ENCODE data around the gene KPNB1. TPM values are rescaled to one million over a fixed set of nuclear protein-coding genes. Genes with fewer than 3 reads are reported as not detected.
A peak's percentile ranks its signal among the peaks of the same experiment; 100 is the strongest.

Gene KPNB1
- total RNA-seq, 6 donors from 2014 or later: 162 to 223 (median 175) TPM

GRCh38 chr17:47692137-47692894 lies 42.6 kb downstream of the KPNB1 start:
- H3K36me3 ChIP-seq: peaks cover 0 to 4% (median 0%) of the 10 kb centered on the region in 4 donors
- H3K4me1 ChIP-seq: peaks cover 20 to 45% (median 27%) of the 10 kb centered on the region in 4 donors
- TF ChIP-seq POLR2AphosphoS5 (IDR thresholded peaks at IDR 0.05) (no peak), EP300 (IDR thresholded peaks at IDR 0.05) (no peak), CTCF (IDR thresholded peaks at IDR 0.05) (no peak), POLR2A (IDR thresholded peaks at IDR 0.05) (no peak)
- no peak for DNase-seq
- no peaks in the 10 kb centered on the region for H3K9me3 ChIP-seq
- H3K4me3 ChIP-seq: no peak overlapping the region
- H3K27ac ChIP-seq: peak overlapping the region in 1 of 4 donors; percentile 12
- no peaks in the 10 kb centered on the region for H3K27me3 ChIP-seq
- WGBS, 2 donors: 45 to 61% methylated on average over 2 of the region's 2 CpGs
- no peak for ATAC-seq (ENCODE audit: low FRiP score in 2 of 2)

- Histone ChIP-seq H3K27me3 (no peaks in the 10 kb centered on the region), H3K27ac (peak overlapping the region; percentile 81 to 95 (median 93)), H3K4me1 (peaks cover 20 to 46% (median 27%) of the 10 kb centered on the region in 4 donors), H3K36me3 (peaks cover 0 to 5% (median 0%) of the 10 kb centered on the region in 4 donors), H3K9me3 (no peaks in the 10 kb centered on the region), H3K4me3 (peak overlapping the region; percentile 52 to 99 (median 94))
- 13 to 18% methylated on average over 9 to 10 of the region's 10 CpGs for WGBS, 2 donors
- TF ChIP-seq EP300 (IDR thresholded peaks at IDR 0.05): no peak
- TF ChIP-seq CTCF (IDR thresholded peaks at IDR 0.05): no peak
- no peak for TF ChIP-seq POLR2AphosphoS5 (IDR thresholded peaks at IDR 0.05)
- TF ChIP-seq POLR2A (IDR thresholded peaks at IDR 0.05): no peak
- DNase-seq (no peak), ATAC-seq (ENCODE audit: low FRiP score in 2 of 2) (no peak)
Measured at GRCh38 chr17:47692895-47693730, 43.4 kb downstream of the KPNB1 start.

GRCh38 chr17:47693731-47694580 lies 44.2 kb downstream of the KPNB1 start, which contains the start of gene TBKBP1:
Gene TBKBP1 (plus strand): TSS chr17:47694161. CDS start chr17:47696113, 1,952 bp downstream.
- TF ChIP-seq EP300 (IDR thresholded peaks at IDR 0.05): no peak
- no peak for TF ChIP-seq CTCF (IDR thresholded peaks at IDR 0.05)
- TF ChIP-seq POLR2AphosphoS5 (IDR thresholded peaks at IDR 0.05): no peak
- no peak for TF ChIP-seq POLR2A (IDR thresholded peaks at IDR 0.05)

More at GRCh38 chr17:47693731-47694580, 44.2 kb downstream of the KPNB1 start, which contains the start of gene TBKBP1:
- Histone ChIP-seq H3K36me3 (peaks cover 0 to 7% (median under 1%) of the 10 kb centered on the region in 4 donors), H3K27me3 (no peaks in the 10 kb centered on the region), H3K4me1 (peaks cover 23 to 46% (median 28%) of the 10 kb centered on the region in 4 donors), H3K9me3 (no peaks in the 10 kb centered on the region), H3K4me3 (peak within 1 kb of the TSS; percentile 52 to 99 (median 94)), H3K27ac (peak within 1 kb of the TSS; percentile 81 to 95 (median 93))
- DNase-seq (peak; percentile 43 to 90), ATAC-seq (ENCODE audit: low FRiP score in 2 of 2) (peak in 1 of 2 donors; percentile 69)
- 0% methylated on average over 24 to 32 of the region's 87 CpGs for WGBS, 2 donors
